Mammary epithelial cell (primary cell): ENCODE results near the gene ACBD5.

Experiments used
- CTCF ChIP-seq, 2 donors: IDR thresholded peaks in 1 of 2; conservative IDR thresholded peaks in 1 of 2; 2 replicates each; pipeline ENCODE4 v1.5.1; 2011 to 2012; ENCODE audit warnings: inconsistent platforms in 2 of 2, low read length in 2 of 2, mild to moderate bottlenecking in 2 of 2, control low read depth in 1 of 2, low read depth in 1 of 2; ENCODE audit not compliant: insufficient read depth in 1 of 2; ENCODE audit errors: extremely low read depth in 1 of 2
- EZH2 ChIP-seq: IDR thresholded peaks from 2 replicates; pipeline ENCODE4 v1.6.1; 2012; ENCODE audit warnings: low read length, inconsistent platforms, borderline replicate concordance

DNA sequence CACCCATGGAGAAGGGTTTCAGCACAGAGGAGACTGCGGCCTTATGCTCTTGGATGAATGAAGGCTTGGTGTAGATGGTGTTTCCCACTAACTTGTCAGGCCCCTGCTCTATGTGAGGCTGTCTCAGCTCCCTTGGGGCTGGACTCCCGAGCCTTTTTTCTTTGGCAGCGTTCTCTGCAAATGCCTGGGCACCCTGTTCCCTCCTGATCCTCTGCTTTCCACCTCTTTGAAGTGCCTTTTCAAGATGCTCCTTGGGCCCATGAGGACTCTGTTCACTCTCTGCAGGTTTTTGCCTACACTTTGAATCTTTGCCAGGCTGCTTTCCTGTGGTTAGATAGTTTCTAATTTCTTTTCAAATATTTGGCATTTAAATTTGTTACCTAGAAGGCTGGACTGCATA lies 6.8 kb upstream of the ACBD5 start:
- TF ChIP-seq CTCF (conservative IDR thresholded peaks at IDR 0.05 in 1 of 2, IDR thresholded peaks at IDR 0.05 in 1 of 2; ENCODE audit: extremely low read depth in 1 of 2, insufficient read depth in 1 of 2, low read depth in 1 of 2, low read length in 2 of 2) (no peak), EZH2 (no peak)
